ENCODE data around the gene MYH1. TPM values are rescaled to one million over a fixed set of nuclear protein-coding genes. Genes with fewer than 3 reads are reported as not detected.

Gene MYH1
- total RNA-seq (ENCODE audit: low replicate concordance) = not detected in 2 replicates

DNA sequence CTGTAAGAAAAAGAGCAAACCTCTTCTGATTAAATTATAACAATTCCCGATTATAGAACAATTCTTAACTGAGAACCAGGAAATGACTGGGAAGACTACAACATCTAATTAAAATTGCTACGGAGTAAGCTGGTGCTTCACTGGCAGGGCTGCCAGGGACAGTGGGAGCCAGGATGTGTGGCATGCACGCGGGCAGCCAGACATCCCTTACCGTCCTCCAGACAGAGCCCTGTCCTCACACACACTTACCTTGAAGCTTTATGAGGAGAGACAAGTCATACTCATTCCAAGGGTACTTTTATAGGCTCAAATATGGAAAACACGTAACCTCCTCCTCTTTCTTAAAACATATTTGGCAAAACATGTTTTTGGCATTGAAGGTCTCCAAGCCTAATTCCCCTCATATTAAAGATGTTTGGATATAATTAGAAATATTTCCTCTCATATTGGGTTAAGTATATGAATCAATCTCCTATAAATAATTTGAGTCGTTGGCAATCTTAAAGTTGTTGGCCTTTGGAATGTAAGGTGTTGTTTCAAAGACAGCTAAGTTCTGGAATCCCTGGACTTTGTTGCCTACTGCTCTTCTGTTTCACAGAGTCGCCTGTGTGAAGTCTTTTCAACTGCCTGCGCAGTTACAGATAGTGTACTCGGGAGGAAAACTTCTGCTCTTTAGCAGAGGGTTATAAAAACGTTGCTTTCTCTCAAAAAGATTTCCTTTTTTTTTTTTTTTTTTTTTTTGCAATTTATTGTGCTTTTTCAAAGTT is at the start of gene MYH1:
TSS of gene MYH1 (minus strand) at position 272 of the 767 bp plus-strand sequence. CDS start 1,900 bp downstream, outside the sequence.

DNA sequence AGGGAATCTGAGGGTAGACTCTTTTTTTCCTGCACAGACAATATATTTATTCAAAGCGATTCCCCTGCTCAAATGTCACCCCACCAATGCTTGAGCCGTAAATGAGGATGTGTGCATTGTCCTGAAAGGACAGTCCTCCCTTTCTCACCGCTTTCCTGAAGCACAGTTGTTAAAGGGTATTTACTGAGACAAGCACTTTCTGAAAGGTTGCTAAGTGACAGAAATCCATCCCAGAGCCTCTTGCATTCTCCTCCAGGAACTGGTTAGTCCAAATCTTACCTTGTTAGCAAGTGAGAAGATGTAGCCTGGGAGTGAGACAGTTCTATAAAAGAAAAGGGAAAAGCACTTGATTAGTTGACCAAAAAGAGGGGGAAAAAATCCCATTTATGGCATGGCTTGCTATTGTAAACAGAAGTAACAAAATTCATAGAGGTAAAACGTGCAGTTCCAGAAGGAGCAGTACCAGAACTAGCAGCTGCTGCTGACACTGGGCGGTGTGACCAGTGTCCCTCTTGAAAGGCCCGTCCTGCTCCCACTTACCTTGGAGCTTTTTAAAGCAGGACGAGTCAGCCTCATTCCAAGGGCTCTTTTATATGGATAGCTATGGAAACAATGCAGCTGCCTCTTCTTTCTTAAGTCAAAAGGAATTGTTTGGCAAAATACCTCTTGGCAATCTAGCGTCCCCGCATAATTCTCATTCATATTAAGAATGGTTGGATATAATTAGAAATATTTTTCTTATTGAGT is 30.9 kb upstream of the MYH1 start, which contains the start of gene MYH2:
TSS of gene MYH2 (minus strand) at position 563 of the 747 bp plus-strand sequence. CDS start 1,738 bp downstream, outside the sequence.

GRCh38 chr17:10469459-10469858 is 48.9 kb downstream of the MYH1 start, which contains the start of gene MYH4:
TSS of gene MYH4 (minus strand) at chr17:10469559. CDS start at chr17:10466745, 2,814 bp downstream.

Other genes starting within 250 kb of the MYH1 start
- gene MYH13, start 145.5 kb downstream of the MYH1 start, total RNA-seq (ENCODE audit: low replicate concordance) = not detected in 2 replicates
- not detected in 2 replicates for gene MYH8, start 96.6 kb downstream of the MYH1 start, total RNA-seq (ENCODE audit: low replicate concordance)
- not detected in 2 replicates for gene MYH4, start 49.0 kb downstream of the MYH1 start, total RNA-seq (ENCODE audit: low replicate concordance)
- not detected in 2 replicates for gene MYH2, start 31.1 kb upstream of the MYH1 start, total RNA-seq (ENCODE audit: low replicate concordance)
- gene MYH3, start 138.8 kb upstream of the MYH1 start, total RNA-seq (ENCODE audit: low replicate concordance) = 0.30 and 0.59 TPM in 2 replicates
- 9.8 and 41.6 TPM in 2 replicates for gene SCO1, start 179.0 kb upstream of the MYH1 start, total RNA-seq (ENCODE audit: low replicate concordance)
- gene ADPRM, start 179.1 kb upstream of the MYH1 start, total RNA-seq (ENCODE audit: low replicate concordance) = 9.2 and 13.4 TPM in 2 replicates
- 1.7 and 2.7 TPM in 2 replicates for gene TMEM220, start 211.5 kb upstream of the MYH1 start, total RNA-seq (ENCODE audit: low replicate concordance)